HEK293 (cell line): ENCODE results near the gene MARCHF3.

ENCODE experiments used
- TCF7L2 ChIP-seq: IDR thresholded peaks from 2 replicates; pipeline ENCODE4 v1.6.1; 2011; ENCODE audit warnings: low read depth, mild to moderate bottlenecking, inconsistent platforms, low read length, moderate library complexity, borderline replicate concordance
- ZNF16 ChIP-seq: fragments of 450-650 bp; formaldehyde crosslinking; IDR thresholded peaks from 2 replicates; pipeline ENCODE4 v1.5.1; 2016; ENCODE audit warnings: low read depth, missing biosample characterization, missing genetic modification characterization
- TF ChIP-seq, protein P1 (sequence below): fragments of 450-650 bp; formaldehyde crosslinking; IDR thresholded peaks from 2 replicates; pipeline ENCODE4 v1.5.1; 2016; ENCODE audit warnings: missing biosample characterization, missing genetic modification characterization

DNA sequence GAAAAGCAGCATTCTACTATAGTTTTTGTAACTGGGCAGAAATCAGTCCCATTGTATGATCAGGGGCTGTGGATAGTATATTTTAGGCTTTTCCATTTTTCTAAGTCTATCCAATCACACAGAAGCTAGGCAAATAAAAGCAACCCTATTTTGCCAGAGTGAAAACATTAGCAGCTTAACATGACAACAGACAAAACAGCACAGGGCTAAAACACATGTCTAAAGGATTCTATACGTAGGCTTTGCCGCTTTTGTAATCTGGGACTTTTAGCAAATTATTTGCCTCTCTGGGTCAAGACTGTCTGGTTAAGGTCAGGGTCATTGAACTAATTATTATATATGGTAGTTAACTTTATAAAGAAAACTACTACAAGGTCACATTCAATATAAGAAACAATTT is 4.2 kb downstream of the MARCHF3 start:
- TF ChIP-seq TCF7L2 (no peak), ZNF16 (tag by site-specific recombination) (no peak)
- TF ChIP-seq, protein P1, sequence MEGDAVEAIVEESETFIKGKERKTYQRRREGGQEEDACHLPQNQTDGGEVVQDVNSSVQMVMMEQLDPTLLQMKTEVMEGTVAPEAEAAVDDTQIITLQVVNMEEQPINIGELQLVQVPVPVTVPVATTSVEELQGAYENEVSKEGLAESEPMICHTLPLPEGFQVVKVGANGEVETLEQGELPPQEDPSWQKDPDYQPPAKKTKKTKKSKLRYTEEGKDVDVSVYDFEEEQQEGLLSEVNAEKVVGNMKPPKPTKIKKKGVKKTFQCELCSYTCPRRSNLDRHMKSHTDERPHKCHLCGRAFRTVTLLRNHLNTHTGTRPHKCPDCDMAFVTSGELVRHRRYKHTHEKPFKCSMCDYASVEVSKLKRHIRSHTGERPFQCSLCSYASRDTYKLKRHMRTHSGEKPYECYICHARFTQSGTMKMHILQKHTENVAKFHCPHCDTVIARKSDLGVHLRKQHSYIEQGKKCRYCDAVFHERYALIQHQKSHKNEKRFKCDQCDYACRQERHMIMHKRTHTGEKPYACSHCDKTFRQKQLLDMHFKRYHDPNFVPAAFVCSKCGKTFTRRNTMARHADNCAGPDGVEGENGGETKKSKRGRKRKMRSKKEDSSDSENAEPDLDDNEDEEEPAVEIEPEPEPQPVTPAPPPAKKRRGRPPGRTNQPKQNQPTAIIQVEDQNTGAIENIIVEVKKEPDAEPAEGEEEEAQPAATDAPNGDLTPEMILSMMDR (tag by site-specific recombination), result no peak
